WTC11 (cell line): ENCODE results near the gene IL4I1. TPM values are rescaled to one million over a fixed set of nuclear protein-coding genes. Genes with fewer than 3 reads are reported as not detected.

Experiments
- CREB1 ChIP-seq: sonication (generic); formaldehyde crosslinking; IDR thresholded peaks from 2 replicates; pipeline ENCODE4 v1.8.0; 2023; ENCODE audit warnings: mild to moderate bottlenecking, missing genetic modification reagents
- CREM ChIP-seq: sonication (generic); formaldehyde crosslinking; IDR thresholded peaks from 2 replicates; pipeline ENCODE4 v1.8.1; 2022; ENCODE audit warnings: mild to moderate bottlenecking, missing genetic modification reagents, moderate library complexity
- EMX1 ChIP-seq: fragments of 250-450 bp; sonication (Bioruptor Pico); IDR thresholded peaks from 2 replicates; pipeline ENCODE4 v1.8.0; 2021; ENCODE audit warnings: mild to moderate bottlenecking
- ETV6 ChIP-seq: sonication (generic); formaldehyde crosslinking; IDR thresholded peaks from 2 replicates; pipeline ENCODE4 v1.8.1; 2022; ENCODE audit warnings: mild to moderate bottlenecking, missing genetic modification reagents
- FOXP1 ChIP-seq: sonication (generic); formaldehyde crosslinking; IDR thresholded peaks from 2 replicates; pipeline ENCODE4 v1.8.0; 2022; ENCODE audit warnings: missing genetic modification reagents, mild to moderate bottlenecking, moderate library complexity, borderline replicate concordance
- GTF2I ChIP-seq: fragments of 250-450 bp; sonication (Bioruptor Pico); conservative IDR thresholded peaks from 2 replicates; pipeline ENCODE4 v1.4.0; 2021; ENCODE audit warnings: mild to moderate bottlenecking
- KAT7 ChIP-seq: sonication (generic); formaldehyde crosslinking; IDR thresholded peaks from 2 replicates; pipeline ENCODE4 v1.8.1; 2023; ENCODE audit warnings: missing genetic modification reagents, mild to moderate bottlenecking, borderline replicate concordance
- NFATC4 ChIP-seq: fragments of 250-450 bp; sonication (Bioruptor Pico); IDR thresholded peaks from 2 replicates; pipeline ENCODE4 v1.9.0; 2021; ENCODE audit warnings: mild to moderate bottlenecking
- OVOL2 ChIP-seq: fragments of 250-450 bp; sonication (Bioruptor Pico); IDR thresholded peaks from 2 replicates; pipeline ENCODE4 v1.9.0; 2021; ENCODE audit warnings: mild to moderate bottlenecking, borderline replicate concordance
- SMAD4 ChIP-seq: sonication (generic); formaldehyde crosslinking; IDR thresholded peaks from 2 replicates; pipeline ENCODE4 v1.8.0; 2022; ENCODE audit warnings: mild to moderate bottlenecking, missing genetic modification reagents
- SP1 ChIP-seq: sonication (generic); formaldehyde crosslinking; conservative IDR thresholded peaks from 2 replicates; pipeline ENCODE4 v1.8.1; 2022; ENCODE audit warnings: missing genetic modification reagents
- TCF7 ChIP-seq: sonication (generic); formaldehyde crosslinking; IDR thresholded peaks from 2 replicates; pipeline ENCODE4 v1.8.0; 2022; ENCODE audit warnings: mild to moderate bottlenecking, low read depth, missing genetic modification reagents, moderate library complexity
- TEAD4 ChIP-seq: sonication (generic); formaldehyde crosslinking; IDR thresholded peaks from 2 replicates; pipeline ENCODE4 v1.8.0; 2022; ENCODE audit warnings: mild to moderate bottlenecking, missing genetic modification reagents
- TP53 ChIP-seq: sonication (generic); formaldehyde crosslinking; IDR thresholded peaks from 2 replicates; pipeline ENCODE4 v1.8.1; 2023; ENCODE audit warnings: mild to moderate bottlenecking, missing genetic modification reagents
- USF1 ChIP-seq: sonication (generic); formaldehyde crosslinking; IDR thresholded peaks from 2 replicates; pipeline ENCODE4 v1.8.0; 2022; ENCODE audit warnings: mild to moderate bottlenecking, missing genetic modification reagents
- ZBTB43 ChIP-seq: sonication (generic); formaldehyde crosslinking; IDR thresholded peaks from 2 replicates; pipeline ENCODE4 v1.8.1; 2023; ENCODE audit warnings: mild to moderate bottlenecking, missing genetic modification reagents
- ZNF121 ChIP-seq: sonication (generic); formaldehyde crosslinking; IDR thresholded peaks from 2 replicates; pipeline ENCODE4 v1.8.0; 2023; ENCODE audit warnings: missing genetic modification reagents
- ZNF138 ChIP-seq: sonication (generic); formaldehyde crosslinking; conservative IDR thresholded peaks from 2 replicates; pipeline ENCODE4 v1.8.1; 2022; ENCODE audit warnings: mild to moderate bottlenecking, moderate library complexity, missing genetic modification reagents
- ZNF416 ChIP-seq: fragments of 250-450 bp; sonication (Bioruptor Pico); IDR thresholded peaks from 2 replicates; pipeline ENCODE4 v1.9.0; 2021; ENCODE audit warnings: mild to moderate bottlenecking, inconsistent platforms
- ZNF423 ChIP-seq: fragments of 250-450 bp; sonication (Bioruptor Pico); IDR thresholded peaks from 2 replicates; pipeline ENCODE4 v2.1.2; 2022; ENCODE audit warnings: mild to moderate bottlenecking, moderate library complexity
- ZNF532 ChIP-seq: fragments of 250-450 bp; sonication (Bioruptor Pico); IDR thresholded peaks from 2 replicates; pipeline ENCODE4 v1.9.0; 2021; ENCODE audit warnings: mild to moderate bottlenecking, borderline replicate concordance
- total RNA-seq: library from RNA; stranded (reverse); gene quantifications from 3 replicates; pipeline ENCODE4 v1.2.3, GENCODE V29; 2021
- TF ChIP-seq, protein P1 (sequence below): sonication (generic); formaldehyde crosslinking; conservative IDR thresholded peaks from 2 replicates; pipeline ENCODE4 v1.8.1; 2023; ENCODE audit warnings: mild to moderate bottlenecking, low read depth, missing genetic modification reagents, moderate library complexity
- TF ChIP-seq, protein P2 (sequence below): sonication (generic); formaldehyde crosslinking; IDR thresholded peaks from 2 replicates; pipeline ENCODE4 v1.8.1; 2023; ENCODE audit warnings: mild to moderate bottlenecking, missing genetic modification reagents, moderate library complexity
- TF ChIP-seq, protein P3 (sequence below): sonication (generic); formaldehyde crosslinking; IDR thresholded peaks from 2 replicates; pipeline ENCODE4 v1.8.1; 2022; ENCODE audit warnings: missing genetic modification reagents, borderline replicate concordance
- TF ChIP-seq, protein P4 (sequence below): sonication (generic); formaldehyde crosslinking; IDR thresholded peaks from 2 replicates; pipeline ENCODE4 v1.8.1; 2022; ENCODE audit warnings: mild to moderate bottlenecking, moderate library complexity, missing genetic modification reagents

Gene IL4I1
- total RNA-seq, 1 experiment from 2014 or later: 0.83 TPM

- peak; percentile 86; the same call in 1 of the 2 replicates for TF ChIP-seq CREM (CRISPR knock-in tag)
- TF ChIP-seq ETV6 (CRISPR knock-in tag): no peak; the same call in 1 of the 2 replicates
- TF ChIP-seq TP53: 0 out of 2 replicates have a peak, but pooled peaks have one; percentile 54
- peak; percentile 72; the same call in 1 of the 2 replicates for TF ChIP-seq FOXP1 (CRISPR knock-in tag)
- no peak; the same call in 1 of the 2 replicates for TF ChIP-seq ZNF423 (CRISPR knock-in tag)
- TF ChIP-seq USF1: peak; percentile 61; the same call in 1 of the 2 replicates
- no peak for TF ChIP-seq OVOL2 (CRISPR knock-in tag)
- TF ChIP-seq ZNF121 (CRISPR knock-in tag): no peak
- TF ChIP-seq ZNF138 (CRISPR knock-in tag): no peak
- TF ChIP-seq, protein P1, sequence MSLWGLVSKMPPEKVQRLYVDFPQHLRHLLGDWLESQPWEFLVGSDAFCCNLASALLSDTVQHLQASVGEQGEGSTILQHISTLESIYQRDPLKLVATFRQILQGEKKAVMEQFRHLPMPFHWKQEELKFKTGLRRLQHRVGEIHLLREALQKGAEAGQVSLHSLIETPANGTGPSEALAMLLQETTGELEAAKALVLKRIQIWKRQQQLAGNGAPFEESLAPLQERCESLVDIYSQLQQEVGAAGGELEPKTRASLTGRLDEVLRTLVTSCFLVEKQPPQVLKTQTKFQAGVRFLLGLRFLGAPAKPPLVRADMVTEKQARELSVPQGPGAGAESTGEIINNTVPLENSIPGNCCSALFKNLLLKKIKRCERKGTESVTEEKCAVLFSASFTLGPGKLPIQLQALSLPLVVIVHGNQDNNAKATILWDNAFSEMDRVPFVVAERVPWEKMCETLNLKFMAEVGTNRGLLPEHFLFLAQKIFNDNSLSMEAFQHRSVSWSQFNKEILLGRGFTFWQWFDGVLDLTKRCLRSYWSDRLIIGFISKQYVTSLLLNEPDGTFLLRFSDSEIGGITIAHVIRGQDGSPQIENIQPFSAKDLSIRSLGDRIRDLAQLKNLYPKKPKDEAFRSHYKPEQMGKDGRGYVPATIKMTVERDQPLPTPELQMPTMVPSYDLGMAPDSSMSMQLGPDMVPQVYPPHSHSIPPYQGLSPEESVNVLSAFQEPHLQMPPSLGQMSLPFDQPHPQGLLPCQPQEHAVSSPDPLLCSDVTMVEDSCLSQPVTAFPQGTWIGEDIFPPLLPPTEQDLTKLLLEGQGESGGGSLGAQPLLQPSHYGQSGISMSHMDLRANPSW: no peak
- TF ChIP-seq CREB1 (CRISPR knock-in tag): no peak
- TF ChIP-seq, protein P2, sequence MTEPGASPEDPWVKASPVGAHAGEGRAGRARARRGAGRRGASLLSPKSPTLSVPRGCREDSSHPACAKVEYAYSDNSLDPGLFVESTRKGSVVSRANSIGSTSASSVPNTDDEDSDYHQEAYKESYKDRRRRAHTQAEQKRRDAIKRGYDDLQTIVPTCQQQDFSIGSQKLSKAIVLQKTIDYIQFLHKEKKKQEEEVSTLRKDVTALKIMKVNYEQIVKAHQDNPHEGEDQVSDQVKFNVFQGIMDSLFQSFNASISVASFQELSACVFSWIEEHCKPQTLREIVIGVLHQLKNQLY (CRISPR knock-in tag): no peak
- TF ChIP-seq ZNF416 (CRISPR knock-in tag): peak; percentile 75; the same call in 1 of the 2 replicates
- TF ChIP-seq ZBTB43 (CRISPR knock-in tag): no peak
- TF ChIP-seq KAT7 (CRISPR knock-in tag): peak; percentile 82; the same call in 1 of the 2 replicates
- no peak for TF ChIP-seq TCF7 (CRISPR knock-in tag)
- TF ChIP-seq, protein P3, sequence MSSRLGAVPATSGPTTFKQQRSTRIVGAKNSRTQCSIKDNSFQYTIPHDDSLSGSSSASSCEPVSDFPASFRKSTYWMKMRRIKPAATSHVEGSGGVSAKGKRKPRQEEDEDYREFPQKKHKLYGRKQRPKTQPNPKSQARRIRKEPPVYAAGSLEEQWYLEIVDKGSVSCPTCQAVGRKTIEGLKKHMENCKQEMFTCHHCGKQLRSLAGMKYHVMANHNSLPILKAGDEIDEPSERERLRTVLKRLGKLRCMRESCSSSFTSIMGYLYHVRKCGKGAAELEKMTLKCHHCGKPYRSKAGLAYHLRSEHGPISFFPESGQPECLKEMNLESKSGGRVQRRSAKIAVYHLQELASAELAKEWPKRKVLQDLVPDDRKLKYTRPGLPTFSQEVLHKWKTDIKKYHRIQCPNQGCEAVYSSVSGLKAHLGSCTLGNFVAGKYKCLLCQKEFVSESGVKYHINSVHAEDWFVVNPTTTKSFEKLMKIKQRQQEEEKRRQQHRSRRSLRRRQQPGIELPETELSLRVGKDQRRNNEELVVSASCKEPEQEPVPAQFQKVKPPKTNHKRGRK: no peak
- 0 out of 2 replicates have a peak, but pooled peaks have one; percentile 43 for TF ChIP-seq EMX1
- no peak for TF ChIP-seq NFATC4 (CRISPR knock-in tag)
- TF ChIP-seq SMAD4 (CRISPR knock-in tag): no peak
- TF ChIP-seq TEAD4: no peak
- TF ChIP-seq GTF2I (CRISPR knock-in tag): no peak
- TF ChIP-seq, protein P4, sequence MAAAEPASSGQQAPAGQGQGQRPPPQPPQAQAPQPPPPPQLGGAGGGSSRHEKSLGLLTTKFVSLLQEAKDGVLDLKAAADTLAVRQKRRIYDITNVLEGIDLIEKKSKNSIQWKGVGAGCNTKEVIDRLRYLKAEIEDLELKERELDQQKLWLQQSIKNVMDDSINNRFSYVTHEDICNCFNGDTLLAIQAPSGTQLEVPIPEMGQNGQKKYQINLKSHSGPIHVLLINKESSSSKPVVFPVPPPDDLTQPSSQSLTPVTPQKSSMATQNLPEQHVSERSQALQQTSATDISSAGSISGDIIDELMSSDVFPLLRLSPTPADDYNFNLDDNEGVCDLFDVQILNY (CRISPR knock-in tag): peak; percentile 89
- peak; percentile 96 for TF ChIP-seq SP1 (CRISPR knock-in tag)
- TF ChIP-seq ZNF532 (CRISPR knock-in tag): peak; percentile 19; the same call in 1 of the 2 replicates
Measured at GRCh38 chr19:49866933-49867782, 29.5 kb downstream of the IL4I1 start, which contains the start of gene PNKP (continued).
